HepG2 (cell line): Measurements from ENCODE around the gene KIF26B. TPM values are rescaled to one million over a fixed set of nuclear protein-coding genes. Genes with fewer than 3 reads are reported as not detected.

Source experiments
- ARHGAP35 ChIP-seq: sonication (generic); formaldehyde crosslinking; IDR thresholded peaks from 2 replicates; pipeline ENCODE4 v1.9.0; 2022; ENCODE audit warnings: mild to moderate bottlenecking, inconsistent platforms, moderate library complexity, missing genetic modification reagents, borderline replicate concordance
- HMGXB3 ChIP-seq: sonication (generic); formaldehyde crosslinking; IDR thresholded peaks from 2 replicates; pipeline ENCODE4 v1.4.0; 2020; ENCODE audit warnings: missing genetic modification reagents, borderline replicate concordance
- KAT7 ChIP-seq: IDR thresholded peaks from 2 replicates; pipeline ENCODE4 v1.6.1; 2018; ENCODE audit warnings: borderline replicate concordance, missing compliant biosample characterization
- NR2F6 ChIP-seq, 2 experiments: IDR thresholded peaks; 2 replicates each; pipeline ENCODE4 v1.6.1; 2016; ENCODE audit warnings: antibody characterized with exemption in 1 of 2, mild to moderate bottlenecking in 1 of 2
- PRPF4 ChIP-seq: fragments of 200-400 bp; formaldehyde crosslinking; IDR thresholded peaks from 2 replicates; pipeline ENCODE4 v1.6.1; 2016; ENCODE audit warnings: low read length, low read depth; ENCODE audit not compliant: poor library complexity, severe bottlenecking
- RBM22 ChIP-seq: fragments of 200-400 bp; formaldehyde crosslinking; optimal IDR thresholded peaks from 2 replicates; pipeline ENCODE3; 2017; ENCODE audit warnings: mild to moderate bottlenecking, low read length, moderate library complexity
- SCMH1 ChIP-seq: sonication (generic); formaldehyde crosslinking; IDR thresholded peaks from 2 replicates; pipeline ENCODE4 v1.9.0; 2021; ENCODE audit warnings: missing genetic modification reagents, mild to moderate bottlenecking, borderline replicate concordance
- TAF1 ChIP-seq: sonication (generic); formaldehyde crosslinking; IDR thresholded peaks from 2 replicates; pipeline ENCODE4 v1.4.0; 2020; ENCODE audit warnings: missing genetic modification reagents
- ZNF18 ChIP-seq: sonication (generic); formaldehyde crosslinking; IDR thresholded peaks from 2 replicates; pipeline ENCODE4 v1.8.0; 2022; ENCODE audit warnings: mild to moderate bottlenecking, missing genetic modification reagents; ENCODE audit not compliant: insufficient replicate concordance
- ZNF207 ChIP-seq: fragments of 450-650 bp; IDR thresholded peaks from 2 replicates; pipeline ENCODE4 v1.6.1; 2016; ENCODE audit warnings: antibody characterized with exemption, borderline replicate concordance
- ZNF318 ChIP-seq: sonication (generic); formaldehyde crosslinking; IDR thresholded peaks from 2 replicates; pipeline ENCODE4 v1.4.0; 2020; ENCODE audit warnings: mild to moderate bottlenecking, missing genetic modification reagents
- ZNF501 ChIP-seq: sonication (generic); formaldehyde crosslinking; IDR thresholded peaks from 2 replicates; pipeline ENCODE4 v1.5.1; 2020; ENCODE audit warnings: mild to moderate bottlenecking, moderate library complexity, missing genetic modification reagents
- ZNF788 ChIP-seq: sonication (generic); formaldehyde crosslinking; IDR thresholded peaks from 2 replicates; pipeline ENCODE4 v1.5.0; 2020; ENCODE audit warnings: mild to moderate bottlenecking, missing genetic modification reagents, borderline replicate concordance
- ZNF891 ChIP-seq: sonication (generic); formaldehyde crosslinking; IDR thresholded peaks from 2 replicates; pipeline ENCODE4 v1.5.0; 2020; ENCODE audit warnings: mild to moderate bottlenecking, missing genetic modification reagents
- polyA plus RNA-seq, 8 experiments: library from polyadenylated mRNA; depleted of rRNA in 3 of 8; stranded (reverse) in 7 of 8; unstranded in 1 of 8; fragments of >200 nt; fragmentation: Illumina TruSeq in 4 of 8; extraction: Trizol in 4 of 8; gene quantifications; 2 replicates each; pipeline versions ENCODE4 v1.2.1 to v1.2.3, GENCODE V29; 2011 to 2016; ENCODE audit warnings: low read depth in 4 of 8, missing spikeins in 1 of 8, mixed read lengths in 1 of 8; ENCODE audit not compliant: insufficient read depth in 1 of 8
- total RNA-seq, 5 experiments: library from RNA; depleted of rRNA; stranded (reverse); fragments of >200 nt; fragmentation: Illumina TruSeq; extraction: Trizol; gene quantifications; 2 replicates each; pipeline ENCODE4 v1.2.3, GENCODE V29; 2016; ENCODE audit warnings: low read depth in 1 of 5

Gene KIF26B
- total and polyA plus RNA-seq, 2 of the 13 experiments (the other 11 are each of a cell fraction or from before 2014, with no cell fraction given) = 0.08 to 0.09 TPM

- no peak for TF ChIP-seq HMGXB3 (CRISPR knock-in tag)
- TF ChIP-seq NR2F6 (IDR thresholded peaks at IDR 0.05) = peak; percentile 44; the same call in 1 of the 2 replicates
- TF ChIP-seq NR2F6 (CRISPR knock-in tag; IDR thresholded peaks at IDR 0.05) = peak; percentile 65; the same call in 1 of the 2 replicates
- no peak for TF ChIP-seq KAT7
- peak; percentile 50; the same call in 1 of the 2 replicates for TF ChIP-seq ZNF788 (CRISPR knock-in tag)
- TF ChIP-seq ZNF318 (CRISPR knock-in tag) = no peak
- no peak for TF ChIP-seq PRPF4
- no peak for TF ChIP-seq ZNF207
- TF ChIP-seq ZNF891 (CRISPR knock-in tag) = no peak
- TF ChIP-seq ARHGAP35 (CRISPR knock-in tag) = no peak
- no peak for TF ChIP-seq RBM22
- TF ChIP-seq TAF1 (CRISPR knock-in tag) = no peak
- no peak for TF ChIP-seq ZNF18
- TF ChIP-seq SCMH1 (CRISPR knock-in tag) = no peak
- 0 out of 2 replicates have a peak, but pooled peaks have one; percentile 44 for TF ChIP-seq ZNF501 (CRISPR knock-in tag)
Observed at GRCh38 chr1:245258271-245258920, 103.6 kb downstream of the KIF26B start (continued).
